ENCODE measurements around the gene SYT17.

- TF ChIP-seq POLR2AphosphoS5 (IDR thresholded peaks at IDR 0.05; ENCODE audit: low read depth, low read length): no peak
- no peak for TF ChIP-seq TAF1 (IDR thresholded peaks at IDR 0.05; ENCODE audit: borderline replicate concordance, insufficient read depth, low read length)
- TF ChIP-seq SIN3A (IDR thresholded peaks at IDR 0.05; ENCODE audit: borderline replicate concordance, insufficient read depth, low read length): no peak
These were observed 60.0 kb downstream of the SYT17 start for GRCh38 chr16:19228052-19228451.
